Kasumi-1 (cell line): ENCODE results near the gene PDLIM3.

Experiments
- DNase-seq, 2 experiments: peaks; one replicate each; lab custom pipeline; 2025; lab: John Stamatoyannopoulos, UW

Gene PDLIM3

GRCh38 chr4:185471235-185472102 is 63.8 kb downstream of the PDLIM3 start, which contains the start of gene CCDC110:
Gene CCDC110, minus strand, starts transcription at chr4:185471733. Its CDS starts 50 bp downstream, at chr4:185471683.
- DNase-seq = peak; percentile 66 to 70

- no peak for DNase-seq
These were observed 64.7 kb downstream of the PDLIM3 start for GRCh38 chr4:185470501-185471195.

- DNase-seq = no peak
These were observed 65.6 kb downstream of the PDLIM3 start for GRCh38 chr4:185469580-185470154.

GRCh38 chr4:185468999-185469398 is 66.3 kb downstream of the PDLIM3 start:
- no peak for DNase-seq

GRCh38 chr4:185467991-185468390 is 67.3 kb downstream of the PDLIM3 start:
- DNase-seq = no peak

- DNase-seq = no peak
These were observed 68.2 kb downstream of the PDLIM3 start for GRCh38 chr4:185467101-185467500.

- no peak for DNase-seq
These were observed 69.6 kb downstream of the PDLIM3 start for GRCh38 chr4:185465707-185466106.

GRCh38 chr4:185464887-185465286 is 70.4 kb downstream of the PDLIM3 start:
- DNase-seq = no peak

GRCh38 chr4:185464183-185464582 is 71.1 kb downstream of the PDLIM3 start:
- no peak for DNase-seq

- DNase-seq = no peak
These were observed 71.8 kb downstream of the PDLIM3 start for GRCh38 chr4:185463541-185463940.

GRCh38 chr4:185461565-185461964 is 73.7 kb downstream of the PDLIM3 start:
- no peak for DNase-seq

GRCh38 chr4:185457136-185457535 is 78.2 kb downstream of the PDLIM3 start:
- DNase-seq = no peak

GRCh38 chr4:185456131-185456530 is 79.2 kb downstream of the PDLIM3 start:
- DNase-seq = no peak
